HG02981 (cell line): ENCODE measurements around the gene TMEM25.
"Not testable (repeated sequence)": the region's sequence is repeated elsewhere in the genome, so short reads cannot be mapped to it uniquely, and the experiment has no call there.

ENCODE experiments used
- ATAC-seq: cut with Tn5 transposase; IDR thresholded peaks from one replicate; pipeline ENCODE4 v1.9.1; 2021; ENCODE audit warnings: mild to moderate bottlenecking, moderate library complexity; ENCODE audit not compliant: unreplicated experiment

TMEM25 gene

DNA sequence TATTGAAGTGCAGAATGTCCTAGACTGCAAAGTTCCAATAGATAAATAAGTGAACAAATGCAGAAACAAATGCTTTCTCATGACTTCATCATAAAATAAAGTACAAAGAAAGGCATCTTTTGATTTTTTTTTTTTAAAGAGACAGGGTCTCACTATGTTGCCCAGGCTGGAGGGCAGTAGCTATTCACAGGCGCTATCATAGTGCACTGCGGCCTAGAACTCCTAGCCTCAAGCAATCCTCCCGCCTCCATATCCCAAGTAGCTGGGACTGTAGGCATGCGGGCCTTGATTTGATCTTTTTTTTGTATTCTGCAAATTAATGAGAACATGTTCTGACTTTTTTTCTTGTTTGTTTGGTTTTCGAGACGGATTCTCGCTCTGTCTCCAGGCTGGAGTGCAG lies 43.6 kb downstream of the TMEM25 start:
- ATAC-seq: no peak

DNA sequence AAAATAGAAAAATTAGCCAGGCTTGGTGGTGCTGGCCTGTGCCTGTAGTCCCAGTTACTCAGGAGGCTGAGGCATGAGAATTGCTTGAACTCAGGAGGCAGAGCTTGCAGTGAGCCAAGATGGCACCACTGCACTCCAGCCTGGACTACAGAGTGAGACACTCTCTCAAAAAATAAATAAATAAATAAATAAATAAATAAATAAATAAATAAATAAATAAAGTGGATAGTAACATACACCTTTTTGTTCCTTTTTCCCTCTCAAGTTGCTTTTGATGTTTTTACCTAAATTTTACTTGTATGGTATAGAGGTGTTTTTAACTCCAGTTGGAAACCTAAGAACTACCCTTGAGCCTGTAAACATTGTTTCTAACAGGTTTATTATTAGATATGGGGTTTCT lies 47.0 kb downstream of the TMEM25 start:
- not testable (repeated sequence) for ATAC-seq

GRCh38 chr11:118581057-118581456 lies 50.1 kb downstream of the TMEM25 start:
- ATAC-seq: no peak
